ENCODE data around the gene TOMM34.

GRCh38 chr20:44955270-44955669 is 4.9 kb downstream of the TOMM34 start:
- TF ChIP-seq CTCF (optimal IDR thresholded peaks at IDR 0.05 in 1 of 3, IDR thresholded peaks at IDR 0.05 in 1 of 3, conservative IDR thresholded peaks at IDR 0.05 in 1 of 3; ENCODE audit: extremely low read depth in 1 of 3, insufficient read depth in 2 of 3, low read length in 3 of 3), result no peak
- no peak for TF ChIP-seq EZH2 (IDR thresholded peaks at IDR 0.05; ENCODE audit: low read length)

All from keratinocyte (primary cell).